MM.1S (cell line): ENCODE data around the gene SHMT2.

Experiments
- CTCF ChIP-seq: fragments of 300-600 bp; sonication (generic); IDR thresholded peaks from 2 replicates; pipeline ENCODE4 v1.5.1; 2016; ENCODE audit warnings: antibody characterized with exemption, low read length, mixed read lengths
- EZH2phosphoT487 ChIP-seq: fragments of 300-600 bp; sonication (generic); IDR thresholded peaks from 2 replicates; pipeline ENCODE4 v1.6.1; 2018; ENCODE audit warnings: antibody characterized with exemption, low read length

- TF ChIP-seq CTCF (no peak), EZH2phosphoT487 (no peak)
Observed at GRCh38 chr12:57240066-57240921, 10.8 kb downstream of the SHMT2 start.
